Gastrocnemius medialis (tissue), 4 donors: ENCODE data around the gene COG7.

Source experiments
- POLR2A ChIP-seq, 2 donors: fragments of 450-650 bp; IDR thresholded peaks; one replicate each; pipeline ENCODE4 v1.6.1; 2017; ENCODE audit warnings: antibody characterized with exemption in 2 of 2, mild to moderate bottlenecking in 2 of 2, moderate library complexity in 2 of 2
- TF ChIP-seq, protein P1 (sequence below), 5 experiments: fragments of 450-650 bp in 3 of 5; fragments of 200-600 bp in 2 of 5; sonication (generic) in 2 of 5; IDR thresholded peaks in 4 of 5; conservative IDR thresholded peaks in 1 of 5; 1 replicate in 4 of 5; 2 replicates in 1 of 5; pipeline ENCODE4 v1.5.1; 2016 to 2019; ENCODE audit warnings: antibody characterized with exemption in 5 of 5, mild to moderate bottlenecking in 3 of 5, moderate library complexity in 3 of 5

DNA sequence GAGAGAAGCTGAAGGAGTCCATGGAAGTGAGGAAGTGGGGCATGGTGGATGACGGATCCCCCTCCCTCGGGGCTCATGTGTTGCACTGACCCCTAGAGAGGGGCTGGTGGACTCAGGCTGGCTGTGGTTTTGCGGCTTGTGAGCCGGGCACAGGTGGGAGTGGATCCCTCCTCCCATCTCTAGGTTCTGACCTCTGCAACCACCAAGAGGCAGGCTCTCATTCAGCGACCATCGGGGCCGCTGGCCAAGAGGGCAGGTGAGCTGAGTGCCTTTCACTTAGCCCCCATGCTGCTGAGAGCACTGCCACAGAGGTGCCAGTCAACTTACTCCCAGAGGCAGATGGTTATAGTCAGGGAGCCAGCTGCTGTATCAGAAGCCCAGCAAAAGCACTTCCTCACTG lies 83.6 kb downstream of the COG7 start:
- TF ChIP-seq, protein P1, sequence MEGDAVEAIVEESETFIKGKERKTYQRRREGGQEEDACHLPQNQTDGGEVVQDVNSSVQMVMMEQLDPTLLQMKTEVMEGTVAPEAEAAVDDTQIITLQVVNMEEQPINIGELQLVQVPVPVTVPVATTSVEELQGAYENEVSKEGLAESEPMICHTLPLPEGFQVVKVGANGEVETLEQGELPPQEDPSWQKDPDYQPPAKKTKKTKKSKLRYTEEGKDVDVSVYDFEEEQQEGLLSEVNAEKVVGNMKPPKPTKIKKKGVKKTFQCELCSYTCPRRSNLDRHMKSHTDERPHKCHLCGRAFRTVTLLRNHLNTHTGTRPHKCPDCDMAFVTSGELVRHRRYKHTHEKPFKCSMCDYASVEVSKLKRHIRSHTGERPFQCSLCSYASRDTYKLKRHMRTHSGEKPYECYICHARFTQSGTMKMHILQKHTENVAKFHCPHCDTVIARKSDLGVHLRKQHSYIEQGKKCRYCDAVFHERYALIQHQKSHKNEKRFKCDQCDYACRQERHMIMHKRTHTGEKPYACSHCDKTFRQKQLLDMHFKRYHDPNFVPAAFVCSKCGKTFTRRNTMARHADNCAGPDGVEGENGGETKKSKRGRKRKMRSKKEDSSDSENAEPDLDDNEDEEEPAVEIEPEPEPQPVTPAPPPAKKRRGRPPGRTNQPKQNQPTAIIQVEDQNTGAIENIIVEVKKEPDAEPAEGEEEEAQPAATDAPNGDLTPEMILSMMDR (IDR thresholded peaks at IDR 0.05 in 4 of 5, conservative IDR thresholded peaks at IDR 0.05 in 1 of 5) = no peak
- TF ChIP-seq POLR2A (IDR thresholded peaks at IDR 0.05) = no peak
